HG03354 (cell line): Measurements from ENCODE around the gene GPER1.

Experiments used
- ATAC-seq: cut with Tn5 transposase; IDR thresholded peaks from one replicate; pipeline ENCODE4 v1.9.1; 2021; ENCODE audit warnings: mild to moderate bottlenecking; ENCODE audit not compliant: unreplicated experiment, poor library complexity, severe bottlenecking

The GPER1 gene

GRCh38 chr7:1099637-1100036, 11.7 kb downstream of the GPER1 start:
- no peak for ATAC-seq

DNA sequence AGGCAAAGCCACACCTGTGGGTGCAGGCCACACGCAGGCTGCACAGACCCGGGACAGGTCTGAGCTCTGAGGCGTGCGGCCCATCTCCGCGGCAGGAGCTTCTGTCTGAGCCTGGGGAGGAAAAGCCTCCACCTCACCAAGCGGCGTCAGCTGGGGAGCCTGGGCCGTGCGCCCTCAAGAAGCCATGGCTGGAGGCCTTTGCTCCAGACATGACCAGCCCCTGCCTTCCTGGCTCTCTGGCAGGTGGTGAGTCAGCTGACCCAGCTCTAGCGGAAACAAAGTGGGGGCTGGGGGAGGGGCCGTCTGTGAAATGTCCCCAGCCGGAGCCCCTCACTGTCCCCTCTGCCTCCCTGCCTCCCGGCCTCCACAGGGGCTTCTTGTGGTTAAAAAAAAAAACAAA, 12.5 kb downstream of the GPER1 start:
- no peak for ATAC-seq

GRCh38 chr7:1100834-1101562, 13.1 kb downstream of the GPER1 start:
- ATAC-seq, result no peak

DNA sequence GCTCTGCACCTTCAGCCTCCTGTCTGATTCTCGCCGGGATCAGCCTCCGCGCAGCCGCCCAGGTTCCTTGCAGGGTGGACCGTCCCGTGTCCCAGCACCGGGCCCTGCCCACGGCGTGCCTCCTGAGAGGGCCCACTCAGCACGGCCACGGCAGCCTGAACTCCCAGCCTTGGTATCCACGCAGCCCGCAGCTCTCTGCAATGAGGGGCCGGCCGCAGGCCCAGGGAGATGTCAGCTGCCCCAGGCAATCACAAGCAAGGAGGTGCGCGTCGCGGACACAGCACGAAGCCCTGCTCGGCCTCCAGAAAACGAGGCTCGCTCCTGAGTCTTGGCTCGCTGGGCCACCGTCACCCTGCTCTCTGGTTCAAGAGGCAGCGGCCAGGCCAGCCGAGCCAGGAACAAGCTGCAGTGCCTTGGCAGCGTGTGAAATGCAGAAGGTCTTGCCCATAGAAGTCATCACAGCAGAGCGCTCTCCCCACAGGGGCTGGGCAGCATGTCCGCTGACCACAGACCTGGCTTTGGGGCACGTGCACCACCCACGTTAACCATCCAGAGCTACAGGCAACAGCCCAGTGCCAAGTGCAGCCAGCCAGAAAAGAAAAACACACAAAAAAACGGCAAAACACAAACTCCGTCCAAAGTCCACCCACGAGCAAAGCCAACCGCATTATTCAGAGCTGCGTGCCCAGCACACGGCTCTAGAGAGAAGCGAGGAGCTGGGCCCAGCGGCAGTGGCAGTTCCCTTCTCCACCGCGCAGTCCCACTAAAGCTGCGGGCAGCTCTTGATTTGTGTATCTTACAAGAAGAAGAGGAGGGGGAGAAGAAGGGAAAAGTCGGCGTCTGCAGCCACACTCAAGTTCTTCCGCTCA, 13.9 kb downstream of the GPER1 start:
- ATAC-seq, result no peak

- peak; percentile 37 for ATAC-seq
These were observed 15.3 kb downstream of the GPER1 start for GRCh38 chr7:1103009-1103788.

- ATAC-seq, result no peak
These were observed 16.0 kb downstream of the GPER1 start for GRCh38 chr7:1103789-1104515.

GRCh38 chr7:1104516-1105179, 16.7 kb downstream of the GPER1 start:
- no peak for ATAC-seq

DNA sequence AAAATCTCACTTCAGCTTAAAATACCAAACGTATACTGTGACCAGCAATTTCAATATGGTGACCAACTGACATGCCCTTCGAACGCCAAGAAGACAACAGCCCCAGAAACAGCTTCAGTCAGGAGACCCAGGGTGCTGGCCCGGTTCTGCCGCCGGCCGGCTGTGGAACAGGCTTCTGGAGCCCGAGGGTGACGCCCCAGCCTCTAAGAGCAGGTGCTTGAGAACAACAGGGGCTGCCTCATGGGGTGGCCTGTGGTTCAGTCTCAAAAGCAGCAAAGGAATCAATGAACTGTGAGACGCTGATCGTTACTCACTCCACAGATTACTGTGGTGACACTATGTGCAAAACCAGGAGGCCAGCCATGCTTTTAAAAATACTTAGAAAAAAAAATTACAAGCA, 17.3 kb downstream of the GPER1 start:
- peak; percentile 57 for ATAC-seq

DNA sequence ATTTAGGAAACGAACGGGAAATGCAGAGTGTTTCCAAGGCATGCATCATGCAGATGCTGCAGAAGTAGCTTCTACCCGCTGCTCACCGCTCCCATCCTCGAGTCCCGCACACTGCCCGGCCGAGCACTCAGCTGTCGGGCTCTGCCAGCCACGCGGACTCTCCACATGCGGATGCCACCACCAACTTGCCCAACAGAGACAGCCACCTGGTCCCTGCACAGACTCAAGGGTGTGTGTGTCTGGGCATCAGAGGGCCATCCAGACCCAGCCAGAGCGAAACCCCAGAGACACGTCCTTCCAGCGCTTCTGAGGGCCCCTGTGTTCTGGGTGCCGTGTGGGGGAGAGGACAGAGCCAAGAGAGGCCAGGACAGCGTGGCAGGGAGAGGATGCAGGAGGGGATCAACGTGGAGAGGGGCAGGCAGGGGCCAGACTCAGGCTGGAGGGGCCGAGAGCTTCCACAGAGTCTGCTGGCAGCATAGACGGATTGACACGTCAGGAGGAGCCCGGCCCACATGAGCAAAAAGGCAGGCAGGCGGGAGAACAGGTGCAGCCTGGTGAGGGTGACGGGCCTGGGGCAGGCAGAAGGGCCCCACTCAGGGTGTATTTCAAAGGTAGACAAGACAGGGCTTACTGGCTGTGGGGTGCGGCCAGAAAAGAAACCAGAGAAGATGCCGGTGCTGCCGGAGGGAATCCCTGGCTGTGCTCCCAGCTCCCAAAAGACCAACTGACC, 18.3 kb downstream of the GPER1 start:
- no peak for ATAC-seq

DNA sequence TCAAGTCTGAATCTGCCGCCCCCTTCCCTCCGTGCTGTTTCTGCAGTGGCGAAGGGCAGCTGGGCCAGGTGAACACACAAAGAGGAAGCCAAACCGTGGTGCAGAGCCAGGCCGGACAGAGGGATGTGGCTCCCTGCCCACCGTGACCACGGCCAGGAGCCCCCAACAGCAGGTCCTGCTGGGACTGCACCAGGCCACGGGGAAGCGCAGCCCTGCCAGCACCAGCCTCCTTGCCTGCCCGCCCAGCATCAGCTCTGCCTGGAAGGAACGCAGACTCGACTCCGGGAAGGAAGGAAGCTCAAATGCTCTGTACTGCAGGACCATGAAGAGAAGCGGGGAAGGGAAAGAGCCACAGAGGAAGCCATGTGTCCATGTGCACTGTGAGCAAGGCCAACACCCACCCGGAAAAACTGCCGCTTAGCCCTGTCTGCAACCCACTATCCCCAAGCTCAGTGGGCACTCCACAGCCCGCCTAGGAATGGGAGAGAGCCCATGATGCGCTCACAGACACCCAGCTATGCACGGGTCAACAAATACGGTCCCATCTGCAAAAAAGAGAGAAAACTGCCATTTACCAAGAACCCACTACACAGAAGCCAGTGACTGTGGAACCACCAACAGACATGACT, 19.0 kb downstream of the GPER1 start:
- no peak for ATAC-seq

GRCh38 chr7:1108264-1108920, 20.5 kb downstream of the GPER1 start:
- ATAC-seq, result no peak

GRCh38 chr7:1109581-1110310, 21.8 kb downstream of the GPER1 start:
- no peak for ATAC-seq

- no peak for ATAC-seq
These were observed 22.4 kb downstream of the GPER1 start for GRCh38 chr7:1110358-1110757.

DNA sequence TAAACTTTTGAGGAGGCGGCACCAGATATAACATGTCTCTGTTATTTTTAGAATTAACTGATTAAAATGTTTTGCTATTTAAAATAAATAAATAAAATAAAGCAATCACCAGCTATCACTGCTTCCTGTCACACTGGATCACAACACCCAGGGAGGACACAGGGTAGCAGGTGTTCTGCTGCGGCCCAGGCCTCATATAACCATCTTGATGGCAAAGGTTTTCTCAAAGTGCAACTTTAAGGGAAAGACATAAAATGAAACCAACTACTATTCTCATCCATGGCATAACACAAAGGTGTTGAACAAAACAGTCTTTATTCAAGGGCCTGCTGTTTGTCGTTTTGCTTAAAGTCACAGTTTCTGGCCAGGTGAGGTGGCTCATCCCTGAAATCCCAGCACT, 23.2 kb downstream of the GPER1 start:
- no peak for ATAC-seq

DNA sequence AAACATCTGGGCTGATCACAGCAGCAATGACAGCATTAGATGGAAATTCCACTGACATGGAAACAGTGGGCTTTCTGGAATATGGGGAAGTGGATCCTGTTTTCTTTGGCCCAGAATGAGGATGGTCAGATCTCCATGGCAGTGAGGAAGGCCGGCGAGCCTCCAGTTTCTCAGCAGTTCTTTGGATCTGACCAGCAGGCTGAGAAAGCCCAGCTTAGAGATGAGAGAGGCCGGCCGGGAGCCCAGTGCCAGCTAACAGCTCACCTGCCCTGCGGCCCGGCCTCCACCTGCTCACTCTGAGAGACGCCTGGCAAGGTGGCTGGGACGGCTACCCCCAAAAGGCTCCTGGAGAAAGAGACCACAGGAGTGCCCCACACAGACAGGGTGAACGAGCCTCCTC, 24.2 kb downstream of the GPER1 start:
- ATAC-seq, result no peak

DNA sequence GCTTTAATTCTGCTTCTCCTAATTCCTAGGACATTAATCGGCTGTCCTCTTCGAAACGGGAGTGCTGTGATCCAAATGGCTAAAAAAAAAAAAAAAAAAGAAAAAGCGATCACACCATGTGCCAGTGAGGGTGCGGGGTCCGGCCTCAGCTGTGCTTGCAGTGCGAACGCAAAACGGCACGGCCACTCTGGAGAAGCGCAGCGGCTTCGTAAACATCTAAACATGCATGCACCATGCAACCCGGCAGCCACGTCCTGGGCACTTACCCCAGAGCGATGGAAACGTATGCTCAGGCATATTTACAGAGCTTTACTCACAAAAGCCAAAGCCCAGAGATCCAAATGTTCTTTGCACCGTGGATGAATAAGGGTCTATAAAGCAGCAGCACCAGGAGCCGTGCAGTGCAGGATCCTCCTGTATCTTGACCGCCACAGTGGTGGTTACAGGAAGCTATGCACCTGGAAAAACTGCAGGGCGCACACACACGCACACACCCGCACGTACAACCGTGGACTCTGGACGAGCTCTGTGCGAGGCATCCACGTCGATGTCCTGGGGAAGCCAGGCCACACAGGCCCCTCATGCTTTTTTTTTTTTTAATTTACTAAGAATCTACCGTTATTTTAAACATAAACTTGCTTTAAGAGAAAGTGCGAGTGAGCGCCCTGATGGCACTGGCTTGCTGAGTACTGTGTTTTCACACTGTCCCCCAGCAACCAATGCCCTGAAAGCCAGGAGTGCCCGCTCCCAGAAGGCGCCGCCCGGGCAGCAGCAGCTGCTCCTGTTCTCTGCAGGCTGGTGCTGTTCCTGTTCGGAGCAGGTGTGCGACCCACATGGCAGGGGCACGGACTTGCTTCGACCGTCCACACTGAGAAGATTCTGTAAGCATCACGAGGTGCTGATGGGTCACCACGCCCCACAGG, 25.0 kb downstream of the GPER1 start:
- no peak for ATAC-seq
